Measurements from ENCODE around the gene KIF25. TPM values are rescaled to one million over a fixed set of nuclear protein-coding genes. Genes with fewer than 3 reads are reported as not detected.
A peak's percentile ranks its signal among the peaks of the same experiment; 100 is the strongest.
"Not testable (repeated sequence)": the region's sequence is repeated elsewhere in the genome, so short reads cannot be mapped to it uniquely, and the experiment has no call there.

Gene KIF25
- total RNA-seq, 1 donor from 2014 or later, result 0.05 TPM

GRCh38 chr6:167993831-167994230 is 3.6 kb upstream of the KIF25 start:
- no peak for DNase-seq (ENCODE audit: low read depth)

GRCh38 chr6:167995302-167995701 is 2.2 kb upstream of the KIF25 start:
- DNase-seq (ENCODE audit: low read depth), result no peak

- DNase-seq (ENCODE audit: low read depth), result no peak
Observed at GRCh38 chr6:167995731-167996151, 1.7 kb upstream of the KIF25 start.

GRCh38 chr6:167996424-167997199 is 859 bp upstream of the KIF25 start:
- no peak for DNase-seq (ENCODE audit: low read depth)

GRCh38 chr6:167998215-167998614 is 744 bp downstream of the KIF25 start:
- peak; percentile 36 for DNase-seq (ENCODE audit: low read depth)

- DNase-seq (ENCODE audit: low read depth), result no peak
Observed at GRCh38 chr6:168000198-168001028, 2.9 kb downstream of the KIF25 start.

GRCh38 chr6:168001029-168001332 is 3.5 kb downstream of the KIF25 start:
- no peak for DNase-seq (ENCODE audit: low read depth)

GRCh38 chr6:168001514-168001913 is 4.0 kb downstream of the KIF25 start:
- DNase-seq (ENCODE audit: low read depth), result not testable (repeated sequence)

GRCh38 chr6:168002804-168003203 is 5.3 kb downstream of the KIF25 start:
- DNase-seq (ENCODE audit: low read depth), result no peak

- DNase-seq (ENCODE audit: low read depth), result no peak
Observed at GRCh38 chr6:168004023-168004422, 6.6 kb downstream of the KIF25 start.

GRCh38 chr6:168004945-168005344 is 7.5 kb downstream of the KIF25 start:
- no peak for DNase-seq (ENCODE audit: low read depth)

GRCh38 chr6:168005796-168006195 is 8.3 kb downstream of the KIF25 start:
- no peak for DNase-seq (ENCODE audit: low read depth)

GRCh38 chr6:168007592-168008338 is 10.3 kb downstream of the KIF25 start:
- peak; percentile 99 for DNase-seq (ENCODE audit: low read depth)

- no peak for DNase-seq (ENCODE audit: low read depth)
Observed at GRCh38 chr6:168009331-168009730, 11.9 kb downstream of the KIF25 start.

GRCh38 chr6:168011291-168011690 is 13.8 kb downstream of the KIF25 start:
- no peak for DNase-seq (ENCODE audit: low read depth)

- DNase-seq (ENCODE audit: low read depth), result no peak
Observed at GRCh38 chr6:168012431-168013249, 15.2 kb downstream of the KIF25 start.

GRCh38 chr6:168013250-168013915 is 15.9 kb downstream of the KIF25 start:
- DNase-seq (ENCODE audit: low read depth), result no peak

- DNase-seq (ENCODE audit: low read depth), result no peak
Observed at GRCh38 chr6:168014428-168014827, 17.0 kb downstream of the KIF25 start.

- DNase-seq (ENCODE audit: low read depth), result no peak
Observed at GRCh38 chr6:168015009-168015408, 17.5 kb downstream of the KIF25 start.

GRCh38 chr6:168015482-168016175 is 18.2 kb downstream of the KIF25 start:
- no peak for DNase-seq (ENCODE audit: low read depth)

Measured in renal cortical epithelial cell (primary cell).